HG02943 (cell line): ENCODE measurements around the gene ARIH2.

ENCODE experiments used
- ATAC-seq: cut with Tn5 transposase; IDR thresholded peaks from one replicate; pipeline ENCODE4 v1.9.1; 2021; ENCODE audit warnings: mild to moderate bottlenecking, low read depth, moderate library complexity; ENCODE audit not compliant: unreplicated experiment

Gene ARIH2

DNA sequence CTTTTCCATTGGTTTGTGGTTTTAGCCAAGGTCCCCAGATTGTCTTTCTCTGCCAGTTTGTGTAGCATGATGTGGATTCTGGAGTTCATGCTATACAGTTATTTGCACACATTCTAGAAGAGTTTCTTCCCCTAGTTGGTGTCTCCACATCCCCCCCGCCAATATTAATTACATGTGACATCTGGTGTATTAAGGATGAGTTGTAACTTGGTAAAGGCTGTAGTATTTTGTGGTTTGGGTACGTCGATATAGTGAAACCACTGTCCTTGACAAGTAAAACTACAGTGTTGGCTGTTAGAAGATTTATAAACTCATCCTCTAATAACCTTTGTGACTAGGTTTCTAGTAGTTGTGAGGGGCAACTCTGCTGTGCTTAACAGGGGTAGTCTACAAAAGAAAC is 47.7 kb downstream of the ARIH2 start:
- no peak for ATAC-seq

DNA sequence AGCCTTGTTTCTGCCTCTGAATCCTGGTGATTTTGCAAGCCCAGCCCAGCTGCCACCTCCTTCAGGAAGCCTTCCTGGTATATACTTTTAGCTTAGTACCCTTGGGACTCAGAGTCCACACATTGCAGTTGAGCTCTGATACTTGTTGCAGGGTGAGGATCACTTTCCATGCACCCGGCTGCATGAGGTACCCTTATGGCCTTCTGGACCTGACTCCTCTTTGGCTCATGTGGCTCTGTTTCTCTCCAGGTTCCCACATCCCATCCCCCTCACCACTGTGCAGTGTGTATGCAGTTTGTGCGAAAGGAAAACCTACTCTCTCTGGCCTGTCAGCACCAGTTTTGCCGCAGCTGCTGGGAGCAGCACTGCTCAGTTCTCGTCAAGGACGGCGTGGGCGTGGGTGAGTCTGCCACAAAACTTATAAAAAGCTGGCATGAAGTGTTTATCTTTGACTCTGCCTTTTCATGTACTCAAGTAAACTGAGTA is 48.3 kb downstream of the ARIH2 start:
- no peak for ATAC-seq

DNA sequence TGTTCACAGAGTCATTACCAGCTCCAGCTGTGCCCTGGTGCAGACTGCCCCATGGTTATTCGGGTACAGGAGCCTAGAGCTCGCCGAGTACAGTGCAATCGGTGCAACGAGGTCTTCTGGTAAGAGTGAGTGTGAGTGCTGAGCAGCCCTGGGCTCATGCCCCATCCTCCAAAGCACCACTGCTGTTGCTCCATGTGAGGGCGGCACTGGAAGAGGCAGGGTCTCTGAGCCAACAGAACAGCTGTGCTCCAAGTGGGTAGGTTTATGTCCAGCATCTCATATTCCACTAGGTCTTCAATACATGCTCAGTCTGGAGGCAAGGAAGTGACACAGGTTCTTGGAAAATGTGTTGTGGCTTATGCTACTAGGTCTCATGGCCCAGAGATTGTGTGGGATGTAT is 51.9 kb downstream of the ARIH2 start:
- no peak for ATAC-seq

DNA sequence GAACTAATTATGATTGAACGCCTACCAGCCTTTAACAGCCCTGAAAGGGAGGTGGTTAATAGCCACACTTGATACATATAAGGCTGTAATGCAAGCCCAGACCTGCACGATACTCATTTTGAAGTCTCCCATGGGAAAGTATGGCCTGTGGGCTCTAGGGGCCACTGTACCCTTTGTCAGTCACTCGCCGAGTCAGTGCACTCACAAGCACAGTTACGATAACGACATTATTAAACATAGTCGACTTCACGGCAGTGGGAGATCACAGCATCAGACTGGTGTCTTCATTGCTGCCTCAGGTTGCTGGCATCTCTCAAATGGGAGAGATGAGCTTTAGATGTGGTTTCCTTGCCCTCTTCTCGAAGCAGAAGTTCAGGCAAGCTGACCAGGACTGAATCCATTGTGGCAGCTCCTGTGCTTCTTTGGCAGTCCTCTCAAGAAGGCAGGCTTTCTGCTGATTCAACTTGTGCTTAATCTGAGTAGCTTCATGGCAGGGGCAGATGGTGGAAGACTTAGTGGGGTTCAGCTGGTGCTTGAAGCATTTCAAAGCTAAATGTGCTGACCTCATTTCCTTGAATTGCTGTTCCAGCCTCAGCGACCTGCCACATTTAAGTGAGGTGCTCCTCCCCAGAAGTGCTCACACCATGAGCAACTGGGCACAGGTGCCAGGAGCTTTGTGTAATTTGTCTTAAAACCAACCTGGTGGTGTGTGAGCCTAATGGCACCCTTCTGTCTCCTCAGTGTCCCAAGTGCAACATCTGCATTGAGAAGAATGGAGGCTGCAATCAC is 55.6 kb downstream of the ARIH2 start:
- no peak for ATAC-seq

DNA sequence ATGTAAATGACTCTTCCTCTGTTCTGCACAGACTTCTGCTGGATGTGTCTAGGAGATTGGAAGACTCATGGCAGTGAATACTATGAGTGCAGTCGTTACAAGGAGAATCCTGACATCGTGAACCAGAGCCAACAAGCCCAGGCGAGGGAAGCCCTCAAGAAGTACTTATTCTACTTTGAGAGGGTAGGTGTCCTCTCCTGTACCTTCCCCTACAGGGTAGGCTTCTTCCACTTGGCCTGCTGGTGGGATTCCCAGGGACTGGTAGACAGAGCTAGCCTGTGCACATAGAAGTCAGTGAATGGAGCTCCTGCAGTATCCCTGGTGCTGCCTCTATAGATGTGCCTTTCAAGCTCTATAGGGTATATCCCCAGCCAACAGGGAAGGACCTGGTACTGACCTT is 60.8 kb downstream of the ARIH2 start:
- ATAC-seq, result no peak

DNA sequence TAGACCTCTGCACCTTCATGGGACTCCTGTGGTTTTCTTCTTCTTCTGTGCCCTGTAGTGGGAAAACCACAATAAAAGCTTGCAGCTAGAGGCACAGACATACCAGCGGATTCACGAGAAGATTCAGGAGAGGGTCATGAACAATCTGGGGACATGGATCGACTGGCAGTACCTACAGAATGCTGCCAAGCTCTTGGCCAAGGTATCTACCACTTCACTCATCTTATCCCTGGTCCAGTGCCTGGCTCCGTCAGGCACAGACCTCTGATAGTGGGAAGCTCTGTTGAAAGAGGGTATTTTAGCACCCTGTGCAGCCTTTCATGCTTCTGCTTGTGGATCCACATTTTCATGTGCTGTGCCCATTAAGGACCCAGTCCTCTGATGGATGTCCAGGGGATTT is 61.7 kb downstream of the ARIH2 start:
- no peak for ATAC-seq

DNA sequence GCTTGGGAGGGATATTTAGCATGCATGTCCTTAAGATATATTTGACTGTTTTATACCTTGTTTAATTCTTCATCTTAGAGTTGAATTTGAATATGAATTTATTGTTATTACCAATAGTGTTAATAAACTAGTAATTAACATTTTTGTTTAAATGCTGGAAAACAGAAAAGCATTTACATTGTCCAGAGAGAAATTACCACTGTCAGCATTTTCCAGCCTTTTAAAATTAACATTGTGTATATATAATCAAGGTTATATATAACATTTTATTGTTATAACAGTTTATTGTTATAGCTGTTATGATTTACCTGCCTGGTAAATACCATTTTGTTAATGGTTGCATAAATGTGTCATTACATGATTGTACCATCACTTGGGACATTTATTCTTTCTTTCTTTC is 63.4 kb downstream of the ARIH2 start:
- no peak for ATAC-seq

DNA sequence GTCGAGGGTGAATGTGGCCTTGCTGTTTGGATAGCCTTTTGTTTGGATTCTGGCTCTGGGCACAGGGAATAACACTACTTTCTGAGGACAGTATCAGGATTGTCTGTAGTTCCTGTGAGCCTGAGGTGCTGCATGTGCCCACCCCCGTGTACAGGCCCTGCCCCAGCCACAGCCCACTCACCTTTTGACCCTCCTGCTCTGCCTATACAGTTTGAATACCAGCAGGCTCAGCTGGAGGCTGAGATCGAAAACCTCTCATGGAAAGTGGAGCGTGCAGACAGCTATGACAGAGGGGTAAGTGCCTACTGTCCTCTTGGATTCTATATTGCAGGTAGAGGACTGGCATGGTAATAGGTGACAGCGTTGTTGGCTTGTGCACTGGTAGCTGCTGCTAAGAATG is 64.0 kb downstream of the ARIH2 start:
- ATAC-seq, result no peak

DNA sequence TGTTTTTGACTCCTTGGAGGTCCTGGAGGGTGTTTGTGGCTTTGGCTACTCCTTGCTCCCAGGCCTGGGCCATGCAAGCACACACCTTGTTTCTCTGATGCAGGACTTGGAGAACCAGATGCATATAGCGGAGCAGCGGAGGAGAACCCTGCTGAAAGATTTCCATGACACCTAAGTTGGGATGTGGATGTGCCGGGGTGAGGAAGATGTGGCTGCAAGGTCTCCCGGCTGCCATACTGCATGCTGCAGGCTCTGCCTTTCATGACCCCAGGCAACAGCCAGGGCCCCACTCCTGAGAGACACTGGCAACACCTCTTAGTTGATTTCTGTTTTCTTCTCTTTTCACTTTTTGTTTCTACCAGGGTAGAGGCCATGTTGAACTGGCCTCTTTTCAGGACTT is 64.5 kb downstream of the ARIH2 start:
- no peak for ATAC-seq

DNA sequence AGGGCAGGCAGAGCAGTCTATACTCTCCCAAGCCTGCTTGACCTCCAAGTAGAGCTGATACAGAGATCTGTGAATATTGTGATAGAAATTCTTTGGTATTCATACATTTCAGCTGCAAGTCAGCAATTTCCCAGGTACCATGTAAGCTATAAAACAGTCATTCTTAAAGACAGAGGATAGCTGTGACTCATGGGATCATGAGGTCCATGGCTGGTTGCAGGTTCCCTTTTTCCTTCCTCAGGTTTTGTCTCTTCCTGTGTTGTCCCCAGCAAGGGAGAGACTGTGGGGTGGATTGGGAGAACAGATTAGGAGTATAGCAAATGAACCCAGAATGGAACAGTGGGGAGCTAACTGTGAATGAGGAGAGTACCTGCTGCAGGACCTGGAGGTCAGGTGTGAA is 66.0 kb downstream of the ARIH2 start:
- ATAC-seq, result no peak

DNA sequence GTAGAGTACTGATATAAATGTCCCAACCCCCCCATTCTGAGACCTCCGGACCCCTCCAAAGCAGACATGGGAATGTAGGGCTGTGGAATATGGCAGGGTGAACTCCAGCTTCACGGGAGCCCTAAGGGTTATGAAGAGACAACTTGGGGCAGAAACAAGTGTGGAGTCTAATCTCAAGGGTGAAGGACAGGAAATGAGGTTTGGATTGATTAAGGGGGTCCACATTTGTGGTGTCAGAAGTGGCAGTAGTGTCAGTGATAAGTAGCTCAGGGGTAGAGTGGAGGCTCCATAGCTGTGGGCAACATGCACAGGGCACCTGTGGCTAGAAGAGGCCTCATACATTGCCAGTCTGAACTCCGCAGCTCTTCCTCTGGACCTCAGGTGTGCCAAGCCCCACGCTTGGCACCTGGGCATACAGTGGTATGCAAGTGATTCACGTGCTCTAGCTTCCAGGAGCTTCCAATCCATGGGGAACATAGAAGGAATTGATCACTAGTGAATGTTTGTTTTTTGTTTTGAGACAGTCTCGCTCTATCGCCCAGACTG is 67.3 kb downstream of the ARIH2 start:
- no peak for ATAC-seq

DNA sequence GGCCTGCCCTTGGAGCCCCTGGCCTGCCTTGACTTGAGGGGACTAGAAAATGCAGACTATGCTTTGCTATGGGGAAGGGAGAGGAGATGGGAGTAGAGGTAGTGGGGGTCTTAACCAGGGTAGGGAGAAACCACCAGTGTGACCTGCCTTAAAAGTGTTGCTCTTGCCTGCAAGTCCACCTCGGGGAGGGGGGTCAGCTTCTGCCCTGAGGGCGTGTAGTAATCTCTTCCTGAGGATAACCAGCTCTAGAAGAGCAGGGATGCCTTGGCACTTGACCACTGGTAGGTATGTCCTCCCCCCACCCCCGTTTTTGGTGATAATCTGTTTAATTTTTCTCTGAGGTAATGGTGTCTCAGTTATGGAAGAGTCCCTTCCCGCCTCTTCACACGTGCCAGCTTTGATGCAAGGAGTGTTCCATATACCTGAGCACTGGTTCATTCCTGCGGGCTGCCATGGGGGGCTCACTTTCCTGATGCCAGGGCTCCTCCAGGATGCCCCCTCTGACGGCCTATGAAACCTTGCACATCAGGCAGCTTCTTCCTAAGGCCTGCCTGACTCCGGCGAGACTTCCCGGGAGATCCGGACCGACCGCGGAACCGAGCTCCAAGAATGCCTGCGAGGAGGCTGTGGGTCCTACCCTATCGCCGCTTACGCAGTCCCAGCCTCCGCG is 70.6 kb downstream of the ARIH2 start:
- ATAC-seq, result no peak

DNA sequence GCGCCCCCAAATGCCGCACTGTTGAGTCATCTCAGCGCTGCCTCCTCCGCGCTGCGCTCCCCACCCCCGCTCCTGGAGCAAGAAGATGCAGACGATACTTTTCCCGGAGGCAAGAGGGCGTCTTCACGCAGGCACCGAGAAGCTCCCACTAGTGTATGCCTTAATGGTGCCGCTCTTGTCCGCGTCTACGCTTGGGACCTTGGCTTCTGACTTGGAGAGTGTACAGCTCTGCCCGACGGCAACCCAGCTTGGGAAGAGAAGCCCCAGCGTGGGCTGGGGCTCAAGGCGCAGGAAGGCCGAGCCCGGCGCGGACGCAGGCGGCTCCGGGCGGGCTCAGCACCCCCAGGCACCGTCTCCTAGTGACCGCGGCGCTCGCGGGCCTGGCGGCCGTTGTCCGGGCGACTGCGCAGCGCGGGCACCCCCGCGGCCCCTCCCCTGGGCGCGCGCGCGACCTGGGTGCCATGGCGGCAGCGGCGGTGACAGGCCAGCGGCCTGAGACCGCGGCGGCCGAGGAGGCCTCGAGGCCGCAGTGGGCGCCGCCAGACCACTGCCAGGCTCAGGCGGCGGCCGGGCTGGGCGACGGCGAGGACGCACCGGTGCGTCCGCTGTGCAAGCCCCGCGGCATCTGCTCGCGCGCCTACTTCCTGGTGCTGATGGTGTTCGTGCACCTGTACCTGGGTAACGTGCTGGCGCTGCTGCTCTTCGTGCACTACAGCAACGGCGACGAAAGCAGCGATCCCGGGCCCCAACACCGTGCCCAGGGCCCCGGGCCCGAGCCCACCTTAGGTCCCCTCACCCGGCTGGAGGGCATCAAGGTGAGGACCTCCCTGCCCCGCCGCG is 71.4 kb downstream of the ARIH2 start, which contains the start of gene P4HTM:
Gene P4HTM (plus strand): TSS at position 446 of the 840 bp plus-strand sequence. CDS start 16 bp downstream, at position 462.
- peak; percentile 48 for ATAC-seq

DNA sequence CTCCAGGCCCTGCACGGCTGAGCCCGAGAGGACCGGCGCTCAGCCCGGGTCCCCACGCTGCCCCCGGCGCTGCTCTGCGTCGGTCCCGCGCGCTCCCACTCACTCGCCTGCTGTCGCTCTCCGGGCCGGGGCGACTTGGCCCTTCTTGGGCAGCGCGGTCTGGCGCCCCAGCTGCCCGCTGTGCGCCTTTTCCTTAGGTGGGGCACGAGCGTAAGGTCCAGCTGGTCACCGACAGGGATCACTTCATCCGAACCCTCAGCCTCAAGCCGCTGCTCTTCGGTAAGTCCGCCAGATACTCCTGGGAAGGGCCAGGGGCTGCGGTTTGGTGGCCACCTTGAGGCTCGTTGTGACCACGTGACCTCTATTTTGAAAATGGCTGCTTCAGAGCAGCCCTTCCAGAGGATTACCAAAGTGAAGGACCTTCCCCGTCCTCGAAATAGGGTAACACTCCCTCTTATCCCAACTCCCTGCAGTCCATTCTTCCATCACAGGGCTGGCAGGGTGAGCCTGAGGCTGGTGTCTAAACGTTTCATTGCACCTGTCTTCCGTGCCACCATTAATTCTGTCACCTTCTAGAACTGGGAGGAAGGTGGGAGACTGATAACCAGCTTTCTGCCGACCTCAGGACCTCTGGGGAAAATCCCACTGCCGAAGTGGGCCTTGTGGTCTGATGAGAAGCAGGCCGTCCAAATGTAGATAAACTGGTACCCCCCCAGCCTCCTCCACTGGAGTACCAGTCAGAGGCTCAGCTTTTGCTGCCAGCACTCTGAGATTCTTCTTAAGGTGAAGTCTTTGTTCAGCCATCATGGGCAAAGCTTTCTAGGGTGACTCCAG is 72.2 kb downstream of the ARIH2 start:
- ATAC-seq, result no peak

DNA sequence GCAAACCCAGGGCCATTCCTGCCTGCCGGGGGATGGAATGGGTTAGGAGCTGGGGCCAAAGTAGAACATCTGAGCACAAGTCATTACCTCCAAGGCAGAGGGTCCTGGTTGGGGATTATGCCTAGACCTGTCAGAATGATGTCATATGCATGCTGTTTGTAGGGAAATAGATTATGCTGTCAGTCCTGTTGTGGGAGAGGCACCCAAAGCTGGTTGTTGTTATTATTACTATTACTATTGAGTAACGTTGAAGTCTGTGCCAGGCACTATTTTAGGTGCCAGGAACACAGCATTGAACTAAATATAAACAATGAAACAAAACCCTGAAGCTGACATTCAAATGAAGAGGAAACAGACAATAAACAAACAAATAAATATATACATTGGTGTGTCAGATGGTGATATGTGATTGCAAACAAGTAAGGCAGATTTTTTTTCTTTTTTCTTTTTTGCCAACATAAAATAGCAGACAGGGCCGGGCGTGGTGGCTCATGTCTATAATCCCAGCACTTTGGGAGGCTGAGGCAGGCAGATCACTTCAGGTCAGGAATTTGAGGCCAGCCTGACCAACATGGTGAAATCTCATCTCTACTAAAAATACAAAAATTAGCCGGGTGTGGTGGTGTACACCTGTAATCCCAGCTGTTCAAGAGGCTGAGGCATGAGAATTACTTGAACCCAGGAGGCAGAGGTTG is 73.4 kb downstream of the ARIH2 start:
- no peak for ATAC-seq

DNA sequence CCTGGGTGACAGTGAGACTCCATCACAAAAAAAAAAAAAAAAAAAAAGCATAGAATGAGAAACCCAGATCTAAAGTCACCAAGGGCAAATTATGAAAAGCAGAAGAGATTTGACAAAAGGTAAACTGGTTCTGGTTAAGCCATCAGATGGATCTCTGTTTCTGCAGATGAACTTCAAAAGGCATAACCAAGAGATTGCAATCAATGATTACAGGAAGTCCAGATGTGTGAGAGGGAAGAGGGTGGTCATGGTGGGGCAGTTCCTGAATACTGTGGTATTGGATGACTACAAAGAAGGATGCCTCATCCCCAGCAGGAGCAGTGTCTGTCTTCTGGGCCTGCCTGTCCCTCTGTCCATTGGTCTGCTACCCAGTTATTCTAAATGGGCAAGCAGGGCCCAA is 75.2 kb downstream of the ARIH2 start:
- no peak for ATAC-seq

DNA sequence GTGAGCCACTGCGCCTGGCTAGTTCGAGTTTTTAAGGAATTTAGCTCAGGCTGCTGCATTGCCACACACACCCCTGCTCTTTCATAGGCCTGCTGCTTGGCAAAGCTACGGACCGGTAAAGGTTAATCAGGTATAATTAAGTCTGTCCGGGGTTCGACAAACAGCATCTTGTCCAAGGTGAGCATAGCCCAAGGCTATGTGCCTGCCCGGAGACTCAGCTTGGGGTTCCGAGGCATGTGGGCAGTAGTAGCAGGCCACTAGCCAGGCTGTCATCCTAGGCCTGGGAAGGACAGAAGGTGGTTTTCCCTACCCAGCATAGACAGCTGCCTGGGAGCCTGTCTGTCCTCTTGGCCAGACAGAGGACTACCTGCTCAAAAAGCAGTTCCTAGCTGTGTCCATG is 78.0 kb downstream of the ARIH2 start:
- no peak for ATAC-seq

DNA sequence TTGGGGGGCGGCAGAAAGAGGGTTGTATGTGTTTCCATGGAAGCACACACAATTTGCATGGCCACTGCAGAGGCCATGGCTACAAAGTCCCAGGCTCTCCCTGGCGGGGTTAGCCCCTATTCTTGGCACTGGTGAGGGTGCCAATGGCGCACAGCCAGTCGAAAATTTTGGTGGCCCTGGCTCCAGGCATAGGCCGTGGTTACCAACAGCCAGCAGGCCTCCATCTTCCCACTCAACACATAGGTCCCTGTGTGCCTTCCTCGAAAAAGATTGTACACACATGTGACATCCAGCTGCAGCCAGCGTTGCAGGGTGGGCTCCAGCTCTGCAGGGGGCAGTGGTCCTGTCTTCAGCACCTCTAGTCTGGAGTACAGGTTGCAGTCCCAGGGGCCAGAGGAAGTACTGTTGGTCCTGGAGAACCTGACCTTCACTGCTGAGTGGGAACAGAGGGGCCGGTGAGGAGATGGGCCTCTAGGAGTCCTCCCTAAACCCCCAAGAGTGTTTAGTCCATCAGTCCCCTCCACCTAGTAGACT is 78.5 kb downstream of the ARIH2 start:
- ATAC-seq, result no peak
